ENCODE data around the gene TPRG1. TPM values are rescaled to one million over a fixed set of nuclear protein-coding genes. Genes with fewer than 3 reads are reported as not detected.
A peak's percentile ranks its signal among the peaks of the same experiment; 100 is the strongest.

Gene TPRG1
- total RNA-seq, 1 experiment from 2014 or later: not detected

GRCh38 chr3:189334064-189334920, 162.5 kb downstream of the TPRG1 start:
- in situ Hi-C loops (cut with HindIII; ENCODE audit: low sequenced_read_pairs): no loop called here
- no peak for DNase-seq (ENCODE audit: low spot score)

DNA sequence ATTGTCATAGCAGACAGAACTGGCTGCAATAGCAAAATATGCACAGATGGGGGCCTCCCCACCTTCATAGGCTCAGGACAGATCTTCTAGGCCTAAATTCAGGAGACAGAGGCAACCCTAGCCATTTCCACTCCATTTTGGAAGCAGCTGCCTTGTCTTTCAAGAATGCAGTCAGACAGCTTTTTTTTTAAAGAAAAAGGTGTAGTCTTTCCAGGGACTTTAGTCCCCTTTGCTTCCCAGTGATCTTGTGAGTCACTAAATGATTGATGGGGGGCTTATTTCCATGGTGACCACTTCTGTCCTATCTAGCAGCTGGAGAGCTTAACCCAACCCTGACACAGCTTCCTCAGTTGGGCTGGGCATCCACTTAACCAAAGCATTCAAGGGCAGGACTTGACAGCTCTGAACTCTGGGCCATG, 165.9 kb downstream of the TPRG1 start:
- in situ Hi-C loops (cut with HindIII; ENCODE audit: low sequenced_read_pairs): no loop called here
- no peak for DNase-seq (ENCODE audit: low spot score)

GRCh38 chr3:189338366-189338765, 166.6 kb downstream of the TPRG1 start:
- no peak for DNase-seq (ENCODE audit: low spot score)
- in situ Hi-C loops (cut with HindIII; ENCODE audit: low sequenced_read_pairs): no loop called here

GRCh38 chr3:189339996-189340395, 168.2 kb downstream of the TPRG1 start:
- in situ Hi-C loops (cut with HindIII; ENCODE audit: low sequenced_read_pairs): no loop called here

GRCh38 chr3:189340680-189341460, 169.1 kb downstream of the TPRG1 start:
- DNase-seq (ENCODE audit: low spot score): no peak
- in situ Hi-C loops (cut with HindIII; ENCODE audit: low sequenced_read_pairs): no loop called here

More at GRCh38 chr3:189339996-189340395, 168.2 kb downstream of the TPRG1 start:
- no peak for DNase-seq (ENCODE audit: low spot score)

DNA sequence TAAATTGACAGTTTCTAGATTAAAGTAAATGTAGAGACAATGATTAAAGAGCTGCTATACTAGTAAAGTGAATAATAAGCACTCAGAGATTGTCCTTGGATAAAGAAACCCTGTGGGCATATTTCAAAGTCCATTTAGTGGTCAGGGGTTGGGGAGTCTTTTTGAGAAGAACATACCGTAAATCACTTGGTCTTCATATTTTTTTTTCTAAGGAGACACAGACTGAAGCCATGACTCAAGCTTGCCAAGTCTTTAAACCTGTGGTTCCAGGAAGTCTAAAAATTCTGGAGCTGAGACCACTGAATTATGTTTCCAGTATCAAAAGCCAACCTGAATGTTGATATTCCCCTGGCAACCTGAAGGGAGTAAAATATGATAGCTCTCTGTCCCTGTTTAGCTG, 171.0 kb downstream of the TPRG1 start:
- in situ Hi-C loops (cut with HindIII; ENCODE audit: low sequenced_read_pairs): no loop called here
- no peak for DNase-seq (ENCODE audit: low spot score)

DNA sequence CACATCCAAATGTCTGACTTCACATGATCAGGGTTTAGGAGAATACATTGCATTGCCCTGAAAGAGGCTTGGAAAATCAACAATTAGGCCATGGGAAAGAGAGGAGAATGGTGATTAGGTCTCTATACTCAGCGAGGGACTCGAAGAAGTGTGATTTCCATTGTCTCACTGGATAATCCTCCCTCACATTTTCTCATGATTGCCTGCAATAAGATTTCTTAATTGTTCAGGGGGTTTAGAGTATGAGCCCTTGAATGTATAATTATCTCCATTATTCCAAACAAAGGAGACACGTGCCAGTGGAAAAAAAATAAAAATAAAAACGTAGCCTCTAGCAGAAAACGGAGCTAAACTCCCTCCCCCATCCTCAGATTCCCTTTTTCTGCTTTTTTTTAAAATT, 173.2 kb downstream of the TPRG1 start:
- in situ Hi-C loops (cut with HindIII; ENCODE audit: low sequenced_read_pairs): no loop called here
- no peak for DNase-seq (ENCODE audit: low spot score)

DNA sequence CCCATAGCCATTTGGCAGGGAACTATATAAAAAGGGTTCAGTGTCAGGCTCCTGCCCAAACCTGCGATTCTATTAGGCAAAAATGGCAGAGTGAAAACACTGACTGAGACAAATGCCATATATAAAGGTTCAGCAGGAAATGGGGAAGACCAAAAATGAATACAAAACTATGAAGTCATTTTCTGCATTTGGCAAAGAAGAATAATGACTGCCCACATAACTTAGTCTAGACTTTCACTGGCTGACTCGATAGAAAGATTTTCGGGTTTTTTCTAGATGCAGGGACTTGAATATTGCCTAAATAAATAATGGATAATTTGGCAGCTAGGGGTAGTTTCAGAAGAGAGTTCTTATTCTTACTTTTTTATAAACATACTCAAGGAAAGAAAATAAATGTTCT, 178.0 kb downstream of the TPRG1 start:
- in situ Hi-C loops (cut with HindIII; ENCODE audit: low sequenced_read_pairs): no loop called here
- no peak for DNase-seq (ENCODE audit: low spot score)

DNA sequence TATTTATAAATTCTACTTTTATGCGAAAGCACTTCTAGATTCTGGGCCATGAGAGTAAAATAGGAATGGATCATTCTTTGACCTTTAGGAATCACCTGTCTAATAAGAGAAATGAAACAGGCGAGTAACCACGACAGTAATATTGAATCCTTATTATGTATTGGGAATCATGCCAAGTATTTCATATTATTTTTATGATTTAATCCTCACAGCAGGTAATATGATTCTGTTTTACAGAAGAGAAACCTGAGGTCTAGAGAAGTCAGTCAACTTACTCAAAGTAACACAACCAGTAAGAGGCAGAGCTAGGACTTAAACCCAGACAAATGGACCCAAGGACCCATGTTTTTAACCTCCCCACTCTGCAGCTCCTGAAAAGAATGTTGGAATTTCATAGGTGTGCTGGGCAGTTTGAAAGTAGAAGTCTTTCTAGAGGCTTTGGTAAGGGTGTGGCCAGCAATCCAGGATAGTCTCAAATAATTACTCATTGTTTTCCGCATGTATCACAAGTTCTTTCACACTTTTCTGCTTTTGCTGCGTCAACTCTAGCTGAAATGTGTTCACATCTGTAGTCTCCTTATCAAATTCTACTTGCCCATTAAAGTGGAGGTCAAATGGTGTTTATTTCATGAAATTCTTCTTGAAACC, 181.7 kb downstream of the TPRG1 start:
- DNase-seq (ENCODE audit: low spot score): no peak
- in situ Hi-C loops (cut with HindIII; ENCODE audit: low sequenced_read_pairs): no loop called here

DNA sequence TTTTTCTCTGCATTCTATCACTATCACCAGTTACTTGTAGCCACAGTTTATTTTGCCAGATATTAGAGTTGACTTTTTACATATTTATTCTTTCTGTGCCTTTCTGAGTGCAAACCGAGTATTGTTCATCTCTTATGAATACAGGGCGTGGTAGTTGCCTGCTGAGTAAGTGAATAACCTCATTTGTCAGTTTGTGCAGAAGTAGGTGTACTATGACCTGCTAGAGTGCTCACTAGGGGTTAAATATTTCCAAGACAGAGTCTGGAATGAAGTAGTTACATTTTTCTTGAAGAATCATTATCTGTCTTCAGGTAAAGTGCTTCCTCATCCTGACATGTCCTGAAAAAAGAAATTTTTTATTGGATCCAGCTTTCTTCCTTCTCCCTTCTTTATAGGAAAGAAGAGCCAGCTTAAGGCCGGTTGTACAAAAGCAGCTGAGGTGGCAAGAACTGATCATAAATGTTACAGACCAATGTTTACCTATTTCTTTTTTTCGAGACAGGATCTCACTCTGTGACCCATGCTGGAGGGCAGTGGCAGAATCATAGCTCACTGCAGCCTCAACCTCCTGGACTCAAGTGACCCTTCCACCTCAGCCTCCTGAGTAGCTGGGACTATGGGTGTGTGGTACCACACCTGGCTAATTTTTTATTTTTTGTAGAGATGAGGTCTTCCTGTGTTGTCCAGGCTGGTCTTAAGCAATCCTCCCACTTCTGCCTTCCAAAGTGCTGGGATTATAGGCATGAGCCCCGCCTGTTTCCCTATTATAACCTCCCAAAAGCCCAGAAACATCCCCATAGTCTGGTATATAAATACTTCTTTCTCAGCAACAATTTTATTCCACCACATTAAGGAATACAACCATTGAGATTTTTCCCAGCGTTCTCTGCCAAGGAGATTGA, 182.5 kb downstream of the TPRG1 start:
- in situ Hi-C loops (cut with HindIII; ENCODE audit: low sequenced_read_pairs): no loop called here
- DNase-seq (ENCODE audit: low spot score): no peak

GRCh38 chr3:189355115-189355480, 183.3 kb downstream of the TPRG1 start:
- DNase-seq (ENCODE audit: low spot score): no peak
- in situ Hi-C loops (cut with HindIII; ENCODE audit: low sequenced_read_pairs): no loop called here

DNA sequence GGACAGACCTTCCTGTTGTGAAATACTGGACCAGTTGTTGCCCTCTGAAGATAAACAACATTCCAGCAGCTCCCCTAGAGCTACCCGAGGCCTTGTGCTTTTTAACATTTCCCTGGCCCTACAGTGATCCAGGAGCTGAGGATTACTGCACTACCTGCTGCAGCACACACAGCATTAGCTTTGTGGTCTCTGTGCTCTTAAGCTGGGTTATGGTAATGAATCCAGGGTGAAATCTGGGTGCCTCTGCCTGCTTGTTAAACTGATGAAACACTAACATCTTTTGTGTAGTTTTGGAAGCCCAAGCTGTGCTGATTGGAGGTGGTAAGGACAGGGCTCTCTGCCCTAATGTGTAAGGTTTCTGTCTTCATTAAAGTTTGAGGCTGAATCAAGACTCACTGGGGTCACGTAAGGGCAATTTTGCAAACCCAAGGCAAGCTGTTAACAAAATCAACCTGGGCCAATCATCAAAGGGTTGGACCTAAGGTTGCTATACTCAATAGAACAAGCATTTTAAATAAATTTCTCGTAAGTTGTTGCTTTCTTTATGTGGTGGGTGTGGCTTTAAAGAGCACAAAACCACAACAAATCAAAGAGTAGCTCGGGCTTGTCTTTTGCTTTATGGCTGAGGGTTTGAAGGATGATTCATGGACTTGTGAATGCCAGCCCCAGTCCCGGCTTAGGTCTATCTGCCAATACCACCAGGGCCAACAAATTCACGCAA, 183.9 kb downstream of the TPRG1 start:
- DNase-seq (ENCODE audit: low spot score): no peak
- in situ Hi-C loops (cut with HindIII; ENCODE audit: low sequenced_read_pairs): no loop called here

DNA sequence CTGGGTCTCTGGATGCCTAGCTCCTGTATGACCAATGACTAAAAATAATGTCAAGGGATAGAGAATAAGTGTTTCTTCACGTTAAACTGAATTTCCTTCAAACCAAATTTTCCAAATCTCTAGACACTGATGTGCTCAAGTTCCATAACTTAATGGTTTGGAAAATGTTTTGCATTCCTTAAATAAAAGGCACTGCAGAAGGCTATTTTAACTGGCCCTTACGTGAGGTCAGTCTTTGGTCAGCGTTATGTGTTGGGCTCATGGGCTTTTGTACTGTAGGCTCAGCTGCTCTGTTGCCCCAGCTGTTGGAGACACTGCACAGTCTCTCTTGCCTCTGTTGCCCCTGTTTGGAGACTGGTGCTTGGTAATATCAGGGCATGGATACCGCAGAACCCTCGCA, 188.5 kb downstream of the TPRG1 start:
- in situ Hi-C loops (cut with HindIII; ENCODE audit: low sequenced_read_pairs): no loop called here
- DNase-seq (ENCODE audit: low spot score): no peak

GRCh38 chr3:189361103-189361835, 189.5 kb downstream of the TPRG1 start:
- DNase-seq (ENCODE audit: low spot score): no peak
- in situ Hi-C loops (cut with HindIII; ENCODE audit: low sequenced_read_pairs): no loop called here

DNA sequence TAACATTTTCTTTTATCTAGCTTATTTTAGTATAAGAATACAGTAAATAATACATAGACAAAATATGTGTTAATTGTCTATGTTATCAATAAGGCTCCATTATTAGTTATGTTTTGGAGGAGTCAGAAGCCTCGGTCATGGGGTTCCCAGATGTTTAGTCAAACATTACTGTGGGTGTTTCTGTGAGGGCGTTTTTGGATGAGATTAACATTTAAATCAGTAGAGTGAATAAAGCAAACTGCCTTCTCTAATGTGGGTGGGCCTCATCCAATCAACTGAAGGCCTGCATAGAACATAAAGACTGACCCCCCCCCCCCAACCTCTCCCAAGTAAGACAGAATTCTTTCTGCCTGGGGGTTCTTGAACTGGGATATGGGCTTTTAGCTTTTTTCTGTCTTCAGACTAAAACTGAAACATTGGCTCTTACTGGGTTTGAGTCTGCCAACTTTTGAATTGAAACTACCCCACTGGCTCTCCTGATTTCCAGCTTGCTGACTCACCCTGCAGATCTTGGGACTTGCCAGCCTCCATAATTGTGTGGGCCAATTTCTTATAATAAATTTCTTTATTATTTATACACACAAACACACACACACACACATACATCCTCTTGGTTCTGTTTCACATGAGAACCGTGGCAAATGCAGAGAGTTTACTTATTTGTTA, 192.0 kb downstream of the TPRG1 start:
- DNase-seq (ENCODE audit: low spot score): peak; percentile 3
- in situ Hi-C loops (cut with HindIII; ENCODE audit: low sequenced_read_pairs): no loop called here

GRCh38 chr3:189365609-189366564, 194.1 kb downstream of the TPRG1 start:
- in situ Hi-C loops (cut with HindIII; ENCODE audit: low sequenced_read_pairs): no loop called here
- no peak for DNase-seq (ENCODE audit: low spot score)

All from G401 (cell line).